Measurements from ENCODE around the gene ZDHHC11. TPM values are rescaled to one million over a fixed set of nuclear protein-coding genes. Genes with fewer than 3 reads are reported as not detected.

Gene ZDHHC11
- total RNA-seq, 2 experiments from 2014 or later, result 10.7 to 32.0 TPM

- ChIA-PET POLR2A (no interaction called here), CTCF (ENCODE audit: unreplicated experiment) (no interaction called here)
- no TSS peak for BruUV-seq (replicated peaks)
- H4K20me1 ChIP-seq (ENCODE audit: insufficient read depth, low read length), result no peaks in the 10 kb centered on the region
- TF ChIP-seq, protein P1, sequence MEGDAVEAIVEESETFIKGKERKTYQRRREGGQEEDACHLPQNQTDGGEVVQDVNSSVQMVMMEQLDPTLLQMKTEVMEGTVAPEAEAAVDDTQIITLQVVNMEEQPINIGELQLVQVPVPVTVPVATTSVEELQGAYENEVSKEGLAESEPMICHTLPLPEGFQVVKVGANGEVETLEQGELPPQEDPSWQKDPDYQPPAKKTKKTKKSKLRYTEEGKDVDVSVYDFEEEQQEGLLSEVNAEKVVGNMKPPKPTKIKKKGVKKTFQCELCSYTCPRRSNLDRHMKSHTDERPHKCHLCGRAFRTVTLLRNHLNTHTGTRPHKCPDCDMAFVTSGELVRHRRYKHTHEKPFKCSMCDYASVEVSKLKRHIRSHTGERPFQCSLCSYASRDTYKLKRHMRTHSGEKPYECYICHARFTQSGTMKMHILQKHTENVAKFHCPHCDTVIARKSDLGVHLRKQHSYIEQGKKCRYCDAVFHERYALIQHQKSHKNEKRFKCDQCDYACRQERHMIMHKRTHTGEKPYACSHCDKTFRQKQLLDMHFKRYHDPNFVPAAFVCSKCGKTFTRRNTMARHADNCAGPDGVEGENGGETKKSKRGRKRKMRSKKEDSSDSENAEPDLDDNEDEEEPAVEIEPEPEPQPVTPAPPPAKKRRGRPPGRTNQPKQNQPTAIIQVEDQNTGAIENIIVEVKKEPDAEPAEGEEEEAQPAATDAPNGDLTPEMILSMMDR (conservative IDR thresholded peaks at IDR 0.05; ENCODE audit: low read length), result no peak
- no peak for TF ChIP-seq EZH2phosphoT487 (IDR thresholded peaks at IDR 0.05; ENCODE audit: borderline replicate concordance, low read depth, low read length)
- no peaks in the 10 kb centered on the region for H3K9me2 ChIP-seq (ENCODE audit: insufficient read depth, low read length)
- no peak for DNase-seq (ENCODE audit: low spot score)
- H3K9me3 ChIP-seq (ENCODE audit: low read length), result no peaks in the 10 kb centered on the region
- no peaks in the 10 kb centered on the region for H3K79me2 ChIP-seq (ENCODE audit: insufficient read depth, low read depth, low read length)
- no peak overlapping the region for H3K4me3 ChIP-seq (ENCODE audit: low read depth, low read length, poor library complexity, severe bottlenecking)
- peaks cover 21% of the 10 kb centered on the region for H3K36me3 ChIP-seq (ENCODE audit: insufficient read depth, low read length)
- no peak overlapping the region for H3K4me2 ChIP-seq (ENCODE audit: low read length)
- H2AFZ ChIP-seq (ENCODE audit: low read length), result no peak overlapping the region
- H3K27ac ChIP-seq (ENCODE audit: low read depth, low read length, poor library complexity, severe bottlenecking), result no peak overlapping the region
- no peaks in the 10 kb centered on the region for H3K4me1 ChIP-seq (ENCODE audit: insufficient read depth, low read length, poor library complexity, severe bottlenecking)
- intact Hi-C loops (cut with micrococcal nuclease; ENCODE audit: unreplicated experiment), result no loop called here
Measured at GRCh38 chr5:858726-859125, 7.9 kb upstream of the ZDHHC11 start.

DNA sequence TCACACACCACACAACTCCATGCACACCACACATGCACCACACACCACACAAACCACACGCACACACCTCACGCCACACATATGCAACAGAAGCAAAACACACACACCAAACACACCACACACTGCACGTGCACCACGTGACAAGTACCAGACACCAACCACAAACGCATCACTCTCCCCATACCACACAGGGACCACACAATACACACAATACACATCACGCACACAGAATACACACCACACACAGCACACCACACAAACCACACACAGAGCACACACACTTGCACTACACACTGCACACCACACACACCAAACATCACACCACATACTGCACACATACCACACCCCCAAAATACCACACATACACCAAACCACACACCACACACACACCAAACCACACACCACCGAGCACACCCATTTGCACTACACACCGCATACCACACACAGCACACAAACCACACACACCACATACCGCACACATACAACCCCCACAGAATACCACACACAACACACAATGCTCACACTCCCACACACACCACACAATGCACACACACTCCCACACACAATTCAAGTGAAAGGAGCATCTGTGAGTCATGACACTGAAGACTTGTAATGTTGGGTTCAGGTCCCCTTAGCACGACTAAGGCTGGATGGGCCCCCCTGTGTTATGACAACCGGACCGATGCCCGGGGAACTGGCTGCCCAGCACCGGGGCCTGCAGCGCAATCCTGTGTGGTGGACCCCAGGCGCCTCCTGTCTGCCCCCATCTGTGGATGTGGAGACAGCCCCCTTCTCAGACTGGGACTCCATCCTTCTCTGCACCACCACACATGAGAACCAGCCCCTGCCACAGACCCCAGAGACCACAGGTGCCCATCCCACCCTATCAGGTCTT, 6.0 kb upstream of the ZDHHC11 start:
- Histone ChIP-seq H3K79me2 (ENCODE audit: insufficient read depth, low read depth, low read length) (no peaks in the 10 kb centered on the region), H3K4me3 (ENCODE audit: low read depth, low read length, poor library complexity, severe bottlenecking) (no peak overlapping the region), H3K9me3 (ENCODE audit: low read length) (no peaks in the 10 kb centered on the region), H2AFZ (ENCODE audit: low read length) (no peak overlapping the region), H3K36me3 (ENCODE audit: insufficient read depth, low read length) (peaks cover 7% of the 10 kb centered on the region; the same call in 1 of the 2 replicates), H3K4me2 (ENCODE audit: low read length) (no peak overlapping the region), H4K20me1 (ENCODE audit: insufficient read depth, low read length) (no peaks in the 10 kb centered on the region), H3K27ac (ENCODE audit: low read depth, low read length, poor library complexity, severe bottlenecking) (no peak overlapping the region), H3K9me2 (ENCODE audit: insufficient read depth, low read length) (no peaks in the 10 kb centered on the region), H3K4me1 (ENCODE audit: insufficient read depth, low read length, poor library complexity, severe bottlenecking) (no peaks in the 10 kb centered on the region)
- TF ChIP-seq, protein P1 (conservative IDR thresholded peaks at IDR 0.05; ENCODE audit: low read length), result no peak
- TF ChIP-seq EZH2phosphoT487 (IDR thresholded peaks at IDR 0.05; ENCODE audit: borderline replicate concordance, low read depth, low read length), result no peak
- POLR2A ChIA-PET, result no interaction called here
- DNase-seq (ENCODE audit: low spot score), result no peak
- no TSS peak for BruUV-seq (replicated peaks)
- intact Hi-C loops (cut with micrococcal nuclease; ENCODE audit: unreplicated experiment), result no loop called here
- CTCF ChIA-PET (ENCODE audit: unreplicated experiment), result no interaction called here
